HCT116 (cell line): ENCODE results near the gene KNTC1.

Experiments used
- FOSL1 ChIP-seq: IDR thresholded peaks from 2 replicates; pipeline ENCODE4 v1.6.1; 2012; ENCODE audit warnings: low read depth
- JUND ChIP-seq: IDR thresholded peaks from 2 replicates; pipeline ENCODE4 v1.6.1; 2012
- POLR2A ChIP-seq: IDR thresholded peaks from 2 replicates; pipeline ENCODE4 v1.7.0; 2011; ENCODE audit warnings: borderline replicate concordance; ENCODE audit not compliant: insufficient read depth, insufficient read length; ENCODE audit errors: extremely low read depth
- SP1 ChIP-seq: IDR thresholded peaks from 2 replicates; pipeline ENCODE4 v1.6.1; 2012; ENCODE audit warnings: low read depth
- TF ChIP-seq, protein P1 (sequence below), 3 experiments: fragments of 200-600 bp in 1 of 3; sonication (generic) in 1 of 3; IDR thresholded peaks in 2 of 3; conservative IDR thresholded peaks in 1 of 3; 2 replicates each; pipeline ENCODE4 v1.5.1; 2012 to 2017; ENCODE audit warnings: low read depth in 2 of 3, low read length in 2 of 3, antibody characterized with exemption in 1 of 3, borderline replicate concordance in 1 of 3, control low read depth in 1 of 3, mild to moderate bottlenecking in 1 of 3, mixed read lengths in 1 of 3, mixed run types in 1 of 3, moderate library complexity in 1 of 3; ENCODE audit not compliant: insufficient read depth in 1 of 3
- TF ChIP-seq, protein P2 (sequence below): IDR thresholded peaks from 2 replicates; pipeline ENCODE4 v1.6.1; 2012; ENCODE audit warnings: low read depth

DNA sequence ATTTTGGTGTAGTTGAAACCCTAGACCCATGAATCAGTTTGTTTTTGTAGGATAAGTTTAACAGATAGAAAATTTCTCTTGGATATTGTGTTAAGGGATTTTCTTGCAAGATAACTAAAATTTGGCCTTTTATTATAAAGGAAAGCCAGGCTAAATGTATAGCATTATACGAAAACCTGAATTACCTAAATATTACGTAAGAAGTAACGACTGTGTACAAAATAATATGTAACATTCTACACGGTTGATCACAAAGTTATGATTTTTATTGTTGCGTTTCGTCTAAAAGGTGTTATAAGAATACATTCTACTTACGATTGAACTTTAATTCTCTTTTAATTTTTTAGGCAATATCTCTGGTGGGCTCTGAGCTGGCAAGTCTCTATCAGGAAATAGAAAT is 63.9 kb downstream of the KNTC1 start:
- TF ChIP-seq, protein P1, sequence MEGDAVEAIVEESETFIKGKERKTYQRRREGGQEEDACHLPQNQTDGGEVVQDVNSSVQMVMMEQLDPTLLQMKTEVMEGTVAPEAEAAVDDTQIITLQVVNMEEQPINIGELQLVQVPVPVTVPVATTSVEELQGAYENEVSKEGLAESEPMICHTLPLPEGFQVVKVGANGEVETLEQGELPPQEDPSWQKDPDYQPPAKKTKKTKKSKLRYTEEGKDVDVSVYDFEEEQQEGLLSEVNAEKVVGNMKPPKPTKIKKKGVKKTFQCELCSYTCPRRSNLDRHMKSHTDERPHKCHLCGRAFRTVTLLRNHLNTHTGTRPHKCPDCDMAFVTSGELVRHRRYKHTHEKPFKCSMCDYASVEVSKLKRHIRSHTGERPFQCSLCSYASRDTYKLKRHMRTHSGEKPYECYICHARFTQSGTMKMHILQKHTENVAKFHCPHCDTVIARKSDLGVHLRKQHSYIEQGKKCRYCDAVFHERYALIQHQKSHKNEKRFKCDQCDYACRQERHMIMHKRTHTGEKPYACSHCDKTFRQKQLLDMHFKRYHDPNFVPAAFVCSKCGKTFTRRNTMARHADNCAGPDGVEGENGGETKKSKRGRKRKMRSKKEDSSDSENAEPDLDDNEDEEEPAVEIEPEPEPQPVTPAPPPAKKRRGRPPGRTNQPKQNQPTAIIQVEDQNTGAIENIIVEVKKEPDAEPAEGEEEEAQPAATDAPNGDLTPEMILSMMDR (IDR thresholded peaks at IDR 0.05 in 2 of 3, conservative IDR thresholded peaks at IDR 0.05 in 1 of 3; ENCODE audit: borderline replicate concordance in 1 of 3, insufficient read depth in 1 of 3, low read depth in 2 of 3, low read length in 2 of 3): no peak
- TF ChIP-seq POLR2A: no peak
- TF ChIP-seq FOSL1: no peak
- no peak for TF ChIP-seq JUND
- TF ChIP-seq, protein P2, sequence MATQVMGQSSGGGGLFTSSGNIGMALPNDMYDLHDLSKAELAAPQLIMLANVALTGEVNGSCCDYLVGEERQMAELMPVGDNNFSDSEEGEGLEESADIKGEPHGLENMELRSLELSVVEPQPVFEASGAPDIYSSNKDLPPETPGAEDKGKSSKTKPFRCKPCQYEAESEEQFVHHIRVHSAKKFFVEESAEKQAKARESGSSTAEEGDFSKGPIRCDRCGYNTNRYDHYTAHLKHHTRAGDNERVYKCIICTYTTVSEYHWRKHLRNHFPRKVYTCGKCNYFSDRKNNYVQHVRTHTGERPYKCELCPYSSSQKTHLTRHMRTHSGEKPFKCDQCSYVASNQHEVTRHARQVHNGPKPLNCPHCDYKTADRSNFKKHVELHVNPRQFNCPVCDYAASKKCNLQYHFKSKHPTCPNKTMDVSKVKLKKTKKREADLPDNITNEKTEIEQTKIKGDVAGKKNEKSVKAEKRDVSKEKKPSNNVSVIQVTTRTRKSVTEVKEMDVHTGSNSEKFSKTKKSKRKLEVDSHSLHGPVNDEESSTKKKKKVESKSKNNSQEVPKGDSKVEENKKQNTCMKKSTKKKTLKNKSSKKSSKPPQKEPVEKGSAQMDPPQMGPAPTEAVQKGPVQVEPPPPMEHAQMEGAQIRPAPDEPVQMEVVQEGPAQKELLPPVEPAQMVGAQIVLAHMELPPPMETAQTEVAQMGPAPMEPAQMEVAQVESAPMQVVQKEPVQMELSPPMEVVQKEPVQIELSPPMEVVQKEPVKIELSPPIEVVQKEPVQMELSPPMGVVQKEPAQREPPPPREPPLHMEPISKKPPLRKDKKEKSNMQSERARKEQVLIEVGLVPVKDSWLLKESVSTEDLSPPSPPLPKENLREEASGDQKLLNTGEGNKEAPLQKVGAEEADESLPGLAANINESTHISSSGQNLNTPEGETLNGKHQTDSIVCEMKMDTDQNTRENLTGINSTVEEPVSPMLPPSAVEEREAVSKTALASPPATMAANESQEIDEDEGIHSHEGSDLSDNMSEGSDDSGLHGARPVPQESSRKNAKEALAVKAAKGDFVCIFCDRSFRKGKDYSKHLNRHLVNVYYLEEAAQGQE: no peak
- TF ChIP-seq SP1: no peak
